Stimulated activated CD8-positive, alpha-beta memory T cell treated with anti-CD3 and anti-CD28 coated beads, Interleukin-7, amount 100 ng/mL, for 1 hour (primary cell): ENCODE measurements around the gene GRIK4.

Experiments
- DNase-seq, 2 donors: peaks; one replicate each; pipeline ENCODE4 v3.0.0-alpha.2; 2020; ENCODE audit warnings: low read depth in 2 of 2

GRIK4 gene

DNA sequence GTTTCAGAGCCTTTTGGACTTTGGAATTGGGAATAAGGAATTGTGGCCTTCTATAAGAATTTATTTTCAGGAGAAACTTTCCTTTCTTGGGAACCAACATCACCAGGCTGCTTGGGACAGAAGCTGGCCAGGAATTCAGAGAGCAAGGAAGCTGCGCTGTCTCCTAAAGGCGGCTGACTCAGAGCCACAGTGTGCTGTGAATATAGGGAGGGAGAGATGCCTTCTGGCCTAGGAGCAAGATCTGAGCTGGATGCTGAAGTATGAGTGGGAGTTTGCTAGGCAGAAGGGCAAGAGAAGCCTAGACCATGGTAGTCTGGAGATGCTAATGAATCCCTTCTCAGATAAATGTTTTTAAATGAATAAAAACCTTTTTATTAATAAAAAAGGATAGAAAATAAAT, 298.7 kb downstream of the GRIK4 start:
- no peak for DNase-seq

DNA sequence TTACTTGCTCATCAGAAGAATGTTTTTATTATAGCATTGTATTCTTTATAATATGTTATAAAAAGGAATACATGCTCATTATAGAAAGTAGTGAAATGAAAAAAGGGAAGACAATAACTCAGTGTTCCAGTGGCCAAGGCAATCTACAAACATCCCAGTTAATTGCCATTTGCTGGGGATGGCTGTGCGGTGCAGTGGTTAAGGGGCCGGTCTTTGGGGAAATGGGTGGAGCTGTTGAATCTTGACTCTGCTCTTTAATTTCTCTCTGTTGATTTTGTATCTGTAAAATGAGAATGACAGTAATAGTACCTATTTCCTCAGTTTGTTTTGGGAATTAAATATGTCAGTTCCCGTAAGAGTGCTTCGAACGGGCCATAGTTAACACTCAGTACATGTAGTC, 299.7 kb downstream of the GRIK4 start:
- no peak for DNase-seq

DNA sequence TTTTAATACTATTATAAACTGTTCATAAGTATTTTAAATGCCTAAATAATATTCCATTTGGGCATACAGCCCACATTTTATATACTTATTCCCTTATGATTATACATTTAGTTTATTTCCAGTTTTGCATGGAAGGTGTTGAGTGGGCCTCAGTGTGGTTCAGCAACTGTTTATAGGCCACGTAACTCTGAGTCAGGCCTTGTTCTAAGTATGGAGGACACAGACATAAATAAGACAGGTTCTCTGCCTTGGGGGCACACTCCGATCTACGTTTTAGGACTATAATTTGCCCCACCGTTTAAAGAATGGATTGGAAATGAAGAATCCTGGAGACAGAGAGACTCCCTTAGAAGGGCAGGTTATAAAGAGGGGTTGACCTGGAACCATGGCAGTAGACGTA, 300.2 kb downstream of the GRIK4 start:
- no peak for DNase-seq

DNA sequence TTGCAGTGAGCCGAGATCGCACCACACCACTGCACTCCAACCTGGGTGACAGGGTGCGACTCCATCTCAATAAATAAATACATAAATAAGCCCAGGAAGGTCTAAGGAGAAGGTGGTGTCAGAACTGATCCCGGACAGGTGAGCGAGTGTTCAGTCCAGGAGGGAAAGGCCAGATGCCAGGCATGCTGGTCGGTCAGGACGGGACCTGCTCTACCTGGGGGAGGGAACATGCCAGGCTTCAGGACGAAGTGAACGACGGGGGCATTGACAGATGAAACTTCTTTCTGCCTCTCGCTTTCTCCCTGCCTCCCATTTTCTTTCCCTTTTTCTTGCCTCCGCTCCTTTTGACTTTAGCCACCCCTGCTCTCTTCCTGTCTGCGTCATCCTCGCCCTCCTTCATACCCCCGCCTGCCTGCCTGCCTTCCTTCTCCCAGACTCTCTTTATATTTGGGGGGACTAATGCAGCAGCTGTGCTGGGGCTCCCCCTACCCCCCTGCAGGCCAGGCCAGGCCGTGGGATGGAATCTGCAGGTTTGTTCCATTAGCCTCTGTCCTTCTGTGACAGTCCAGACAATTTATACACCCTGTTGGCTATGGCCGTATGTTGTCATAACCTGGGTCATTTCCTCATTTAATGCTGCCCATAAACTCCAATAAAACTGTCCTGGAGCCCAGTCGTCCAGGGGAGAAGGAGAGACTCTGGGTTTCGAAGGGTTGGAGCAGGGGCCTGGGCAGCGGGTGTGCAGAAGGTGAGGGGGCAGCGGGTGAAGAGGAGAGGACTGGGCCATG, 303.2 kb downstream of the GRIK4 start:
- no peak for DNase-seq

DNA sequence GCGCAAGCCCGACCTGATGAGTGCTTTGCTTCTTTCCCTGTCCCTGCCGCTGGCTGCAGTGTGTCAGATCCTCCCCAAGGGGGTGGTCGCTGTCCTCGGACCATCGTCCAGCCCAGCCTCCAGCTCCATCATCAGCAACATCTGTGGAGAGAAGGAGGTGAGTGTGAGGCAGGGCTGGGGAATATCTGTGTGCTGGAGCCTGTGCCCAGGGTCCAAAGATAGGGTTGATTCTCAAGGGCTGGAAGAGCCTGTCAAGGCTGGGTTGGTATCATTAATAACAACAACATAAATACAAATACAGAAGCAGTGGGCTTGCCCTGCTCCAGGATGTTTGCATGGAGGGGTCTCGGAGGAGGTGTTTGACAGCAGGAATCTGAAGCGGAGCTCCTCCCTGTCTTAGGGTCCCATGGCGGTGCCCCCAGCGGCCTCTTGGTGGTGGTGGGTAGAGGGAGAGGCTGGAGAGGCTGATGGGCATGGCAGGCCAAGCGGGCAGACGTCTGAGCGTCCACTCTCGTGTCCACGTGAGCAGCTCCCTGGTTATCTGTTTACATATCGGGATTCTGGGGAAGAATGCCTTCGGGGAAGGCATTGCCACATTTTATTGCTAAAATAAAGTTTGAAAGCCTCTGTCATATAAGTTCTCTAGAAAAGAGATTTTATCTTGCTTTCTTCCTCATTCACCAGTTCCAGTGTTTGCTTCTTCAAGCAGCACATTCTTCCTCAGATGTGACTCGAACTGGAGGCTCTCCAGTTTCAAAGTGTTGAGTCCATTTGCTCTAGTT, 304.0 kb downstream of the GRIK4 start:
- no peak for DNase-seq

DNA sequence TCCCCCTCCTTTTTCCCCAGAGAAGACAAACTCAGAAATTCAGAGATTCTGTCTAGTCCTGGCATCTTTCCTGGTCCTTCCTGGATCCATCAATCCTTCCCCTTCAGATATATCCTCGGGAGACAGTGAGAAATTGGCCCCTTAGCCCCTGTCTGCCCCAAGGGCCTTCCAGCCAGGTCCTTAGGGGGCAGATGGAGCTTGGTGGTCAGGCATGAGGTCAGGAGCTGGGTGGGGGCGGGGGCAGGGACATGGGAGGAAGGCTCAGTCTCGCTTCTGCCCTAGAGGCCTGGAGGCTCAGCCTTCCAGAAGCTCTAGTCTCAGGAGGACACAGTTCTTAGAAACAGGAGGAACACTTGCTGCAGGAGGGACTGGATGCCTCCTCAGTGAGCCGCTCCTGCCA, 304.6 kb downstream of the GRIK4 start:
- DNase-seq, result no peak

DNA sequence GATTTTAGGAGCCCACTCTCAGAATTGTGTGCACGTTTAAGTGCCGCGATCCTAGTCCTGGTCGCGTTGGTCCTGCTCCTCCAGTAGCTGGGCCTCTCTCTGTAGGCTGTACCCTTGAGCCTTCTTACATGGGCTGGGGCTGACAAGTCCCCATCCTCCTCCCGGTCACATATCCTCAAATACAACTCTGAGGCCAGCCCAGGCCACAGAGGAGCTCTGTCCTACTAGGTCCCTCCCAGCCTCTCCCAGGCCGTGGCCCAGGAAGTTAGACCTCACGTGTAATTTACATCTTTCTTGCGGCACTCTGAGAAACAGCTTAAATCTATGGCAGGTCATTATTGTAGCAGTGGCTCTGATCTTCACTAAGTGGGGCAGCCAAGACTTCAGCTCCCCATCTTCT, 305.2 kb downstream of the GRIK4 start:
- no peak for DNase-seq

DNA sequence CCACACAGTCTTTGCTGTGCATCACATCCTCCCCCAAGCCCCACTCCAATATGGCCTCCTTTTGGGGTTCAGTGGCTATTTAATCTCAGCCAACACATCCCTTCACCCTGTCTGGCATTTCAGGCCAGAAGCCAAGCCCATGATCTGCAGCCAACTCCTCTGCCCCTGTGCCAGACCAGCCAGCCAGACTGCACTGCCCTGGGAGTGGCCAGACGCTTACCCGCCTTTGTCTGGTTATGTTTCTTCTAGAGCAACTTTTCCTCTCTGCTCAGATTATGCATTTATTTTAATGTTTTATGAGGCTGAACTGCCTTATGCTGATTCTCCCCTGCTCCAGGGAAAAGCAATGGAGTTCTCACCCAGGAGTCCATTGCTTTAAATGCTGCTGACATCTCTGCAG, 305.6 kb downstream of the GRIK4 start:
- DNase-seq, result no peak

DNA sequence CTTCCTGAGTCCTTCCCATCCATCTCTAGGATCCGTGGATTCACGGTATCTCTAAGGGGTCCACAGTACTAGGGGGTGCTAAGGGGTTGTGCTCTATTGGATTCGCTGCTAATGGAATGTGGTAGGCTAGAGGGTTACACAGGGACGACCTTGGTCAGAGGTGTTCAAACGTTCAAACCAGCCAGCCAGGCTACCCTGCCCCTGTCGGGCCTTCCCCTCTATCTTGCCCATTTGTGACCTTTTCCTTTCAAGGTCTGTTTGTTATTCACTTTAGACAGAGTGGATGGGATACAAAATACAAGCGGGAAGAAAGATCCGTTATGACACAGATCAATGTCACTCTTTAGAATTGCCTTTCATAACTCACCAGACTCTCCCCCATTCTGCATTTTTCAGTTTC, 306.5 kb downstream of the GRIK4 start:
- no peak for DNase-seq

DNA sequence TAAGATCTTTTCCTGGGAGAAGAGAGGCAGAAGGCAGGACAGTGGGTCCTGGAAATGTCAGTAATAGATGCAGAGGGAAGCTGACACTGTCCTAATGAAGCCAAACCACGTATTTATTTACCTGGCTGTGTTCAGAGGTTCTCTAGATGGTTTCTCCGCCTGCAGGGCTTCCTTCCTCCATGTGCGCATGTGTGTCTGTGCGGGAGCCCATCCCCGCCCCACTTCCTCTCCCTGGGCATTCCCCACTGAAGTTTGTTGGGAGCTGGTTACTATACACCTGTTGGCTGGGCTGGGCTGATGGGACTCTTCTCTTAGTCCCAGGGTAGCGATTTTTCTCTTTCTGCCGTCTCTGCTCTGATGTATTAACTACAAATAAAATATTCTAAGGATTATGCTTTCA, 307.5 kb downstream of the GRIK4 start:
- no peak for DNase-seq

DNA sequence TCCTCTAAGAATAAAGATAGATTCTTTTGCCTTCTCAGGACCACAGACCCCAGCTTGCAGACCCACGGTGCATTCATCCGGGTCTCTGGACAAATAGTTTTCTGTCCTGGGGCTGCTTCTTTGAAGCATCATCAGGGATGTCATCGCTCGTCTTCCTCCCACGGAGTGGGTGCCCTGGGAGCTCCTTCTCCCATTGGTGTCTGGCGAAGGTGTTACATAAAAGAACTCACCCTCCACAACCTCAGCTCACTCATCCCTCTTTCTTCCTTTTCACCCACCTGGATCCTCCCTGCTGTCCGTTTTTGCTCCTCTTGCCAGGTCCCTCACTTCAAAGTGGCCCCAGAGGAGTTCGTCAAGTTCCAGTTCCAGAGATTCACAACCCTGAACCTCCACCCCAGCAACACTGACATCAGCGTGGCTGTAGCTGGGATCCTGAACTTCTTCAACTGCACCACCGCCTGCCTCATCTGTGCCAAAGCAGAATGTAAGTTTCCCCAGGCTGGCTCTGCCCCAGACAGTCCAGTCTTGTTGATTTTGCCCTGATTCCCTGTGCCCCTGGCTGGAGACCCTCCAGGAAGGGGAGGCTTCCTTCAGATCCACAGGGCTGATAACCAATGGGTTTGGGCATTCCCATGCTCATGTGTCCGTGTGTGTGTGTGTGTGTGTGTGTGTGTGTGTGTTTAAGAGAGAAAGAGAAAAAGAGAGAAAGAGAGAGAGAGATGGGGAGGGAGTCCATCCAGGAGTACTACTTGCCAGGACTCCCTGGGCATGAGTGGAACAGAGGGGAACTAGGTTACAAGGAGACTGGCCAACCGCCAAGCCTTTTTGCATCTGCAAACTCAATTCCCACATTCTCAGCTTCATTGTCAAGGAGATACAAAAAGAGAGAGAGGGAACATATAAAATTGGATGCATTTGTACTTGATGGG, 308.2 kb downstream of the GRIK4 start:
- DNase-seq, result no peak

DNA sequence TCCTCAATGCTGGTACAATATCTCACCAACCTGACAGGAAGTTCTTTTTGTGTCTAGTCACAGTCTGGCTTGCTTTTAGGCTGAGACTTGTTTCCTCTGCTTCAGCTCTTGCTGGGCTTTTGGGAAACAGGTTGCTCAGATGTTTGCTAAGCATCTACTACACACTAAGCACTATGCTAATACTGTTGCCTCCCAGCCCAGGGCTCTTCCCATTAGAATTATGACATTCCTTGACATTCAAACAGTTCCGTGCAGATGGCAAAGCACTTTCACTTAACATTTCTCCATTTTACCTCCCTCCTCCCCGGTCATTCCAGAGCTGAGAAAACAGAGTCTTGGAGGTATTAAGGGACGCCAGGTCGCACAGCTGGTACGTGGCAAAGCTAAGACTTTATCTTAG, 311.6 kb downstream of the GRIK4 start:
- DNase-seq, result no peak

DNA sequence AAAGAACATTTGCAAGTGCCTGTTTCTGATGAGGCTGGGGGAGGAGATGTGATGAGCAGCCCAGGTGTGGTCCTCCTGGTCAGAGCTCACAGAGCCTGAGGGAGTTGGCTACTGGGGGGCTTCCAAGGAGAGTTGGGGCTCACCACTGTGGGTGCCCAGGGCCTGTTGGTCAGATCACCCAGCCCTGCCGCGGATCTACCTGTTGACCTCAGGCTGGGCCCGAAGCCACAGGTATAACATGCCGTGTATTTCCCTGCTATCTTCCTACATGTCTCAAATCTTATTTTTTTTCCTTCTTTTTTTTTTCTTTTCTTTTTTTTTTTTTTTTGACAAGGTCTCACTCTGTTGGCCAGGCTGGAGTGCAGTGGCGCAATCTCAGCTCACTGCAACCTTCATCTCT, 312.7 kb downstream of the GRIK4 start:
- no peak for DNase-seq

DNA sequence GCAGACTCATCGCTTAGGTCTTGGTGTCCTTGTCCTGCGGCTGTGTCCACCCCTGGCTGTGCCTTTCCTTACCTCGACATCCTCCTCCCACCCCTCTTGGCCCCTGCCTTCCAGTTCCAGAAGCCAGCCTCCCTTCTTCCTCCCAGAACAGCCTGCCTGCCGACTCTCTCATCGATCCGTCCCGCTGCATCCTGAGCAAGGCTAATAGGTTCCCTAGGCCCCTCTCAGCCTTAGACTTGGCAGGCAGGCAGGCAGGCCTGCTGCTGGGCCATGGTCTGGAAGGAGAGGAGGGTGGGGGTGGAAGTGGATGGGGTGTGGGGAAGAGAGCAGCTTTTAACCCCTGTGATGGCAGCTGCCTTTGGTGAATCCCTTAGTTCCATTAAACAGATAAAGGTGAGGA, 315.6 kb downstream of the GRIK4 start:
- DNase-seq, result no peak

DNA sequence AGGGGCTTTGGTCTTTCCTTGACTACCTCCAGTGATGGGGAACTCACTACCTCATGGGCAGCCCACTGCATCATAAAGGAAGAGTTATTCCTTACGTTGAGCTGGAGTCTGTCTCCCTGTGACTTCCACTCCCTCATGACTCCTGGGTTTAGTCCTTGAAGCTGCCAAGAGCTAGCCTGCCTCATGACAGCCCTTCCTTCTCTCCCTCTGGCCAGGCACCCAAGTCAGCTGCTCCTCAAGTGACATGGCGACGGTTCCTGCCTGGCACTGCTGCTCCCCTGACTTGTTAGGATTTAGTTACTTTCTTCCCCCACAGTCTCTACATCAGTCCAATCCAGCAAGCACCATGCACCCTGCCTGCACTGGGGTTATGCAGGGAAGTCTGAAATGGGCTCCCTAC, 316.3 kb downstream of the GRIK4 start:
- no peak for DNase-seq

DNA sequence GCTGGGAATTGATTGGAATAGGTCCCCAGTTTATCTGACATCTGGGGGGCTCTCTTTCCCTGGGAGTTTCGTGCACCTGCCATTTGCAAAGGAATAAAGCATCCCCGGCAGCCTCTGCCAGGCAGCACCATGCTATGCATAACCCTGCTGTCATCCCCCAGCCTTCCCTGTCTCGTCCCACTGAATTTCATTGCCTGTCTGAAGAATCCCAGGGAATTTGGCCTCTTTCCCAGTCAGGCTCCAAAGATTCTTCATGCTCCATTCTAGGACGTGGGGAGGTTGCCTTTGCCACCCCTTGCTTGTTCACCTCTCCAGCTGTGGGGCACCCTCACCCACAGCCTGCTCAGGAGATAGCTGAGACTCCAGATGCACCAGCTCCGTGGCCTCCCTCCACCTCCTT, 317.3 kb downstream of the GRIK4 start:
- DNase-seq, result no peak

DNA sequence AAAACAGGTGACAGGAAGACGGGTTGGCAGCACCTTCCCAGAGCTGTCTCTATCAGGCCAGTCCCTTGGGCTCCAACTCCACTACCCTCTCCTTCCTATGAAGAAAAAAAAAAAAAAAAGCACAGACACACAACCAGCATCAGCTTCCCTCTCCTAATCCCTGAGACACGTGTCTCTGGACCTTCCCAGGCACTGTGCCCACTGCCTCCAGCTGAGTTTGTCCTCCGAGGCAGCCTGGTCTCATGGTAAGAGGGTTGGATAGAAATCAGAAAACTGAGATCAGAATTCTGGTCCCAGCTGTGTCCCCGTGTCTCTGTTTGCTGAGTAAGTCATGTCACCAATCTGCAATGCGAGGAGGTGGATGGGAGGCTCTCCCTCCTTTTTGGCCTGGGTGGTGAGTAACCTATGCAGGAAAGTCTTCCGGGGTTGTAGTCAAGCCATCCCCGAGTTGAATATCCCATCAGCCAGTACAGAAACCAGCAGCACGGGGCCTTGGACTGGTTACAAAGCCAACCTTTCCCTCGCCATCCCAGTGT, 318.6 kb downstream of the GRIK4 start:
- no peak for DNase-seq

DNA sequence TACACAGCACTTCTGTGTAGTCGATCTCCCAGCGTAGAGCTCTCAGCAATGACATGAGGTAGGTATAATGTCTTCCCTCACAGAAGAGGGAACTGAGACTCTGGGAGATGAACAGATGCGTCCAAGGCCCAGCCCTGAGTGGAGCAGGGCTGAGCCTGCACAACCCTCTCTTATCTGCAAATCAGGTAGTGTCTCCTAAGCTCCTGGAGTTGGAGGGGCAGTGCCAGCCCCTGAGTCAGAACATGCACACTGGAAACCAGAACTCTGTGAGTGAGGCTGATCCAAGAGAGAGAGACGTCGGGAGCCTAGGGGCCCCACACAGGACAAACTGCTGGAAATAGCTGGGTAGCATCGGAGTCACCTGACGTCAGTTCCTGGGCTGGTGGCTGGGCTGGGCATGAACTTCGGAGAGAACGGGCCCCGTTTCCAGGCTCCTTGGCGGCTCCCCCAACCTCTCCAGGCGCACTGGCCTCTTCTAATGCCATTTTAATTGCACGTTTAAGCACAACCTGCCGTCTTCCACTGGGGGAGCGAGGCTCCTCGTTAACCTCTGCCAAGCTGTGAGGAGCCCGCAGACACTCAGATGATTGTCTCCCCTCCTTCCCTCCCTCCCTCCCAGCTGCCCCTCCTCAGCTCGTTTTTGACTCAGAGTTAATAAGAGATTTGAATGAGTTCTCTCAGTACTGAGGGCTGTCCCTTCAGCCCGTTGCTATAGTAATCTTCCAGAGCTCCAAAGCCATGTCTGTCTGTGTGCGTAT, 321.1 kb downstream of the GRIK4 start:
- DNase-seq, result no peak

DNA sequence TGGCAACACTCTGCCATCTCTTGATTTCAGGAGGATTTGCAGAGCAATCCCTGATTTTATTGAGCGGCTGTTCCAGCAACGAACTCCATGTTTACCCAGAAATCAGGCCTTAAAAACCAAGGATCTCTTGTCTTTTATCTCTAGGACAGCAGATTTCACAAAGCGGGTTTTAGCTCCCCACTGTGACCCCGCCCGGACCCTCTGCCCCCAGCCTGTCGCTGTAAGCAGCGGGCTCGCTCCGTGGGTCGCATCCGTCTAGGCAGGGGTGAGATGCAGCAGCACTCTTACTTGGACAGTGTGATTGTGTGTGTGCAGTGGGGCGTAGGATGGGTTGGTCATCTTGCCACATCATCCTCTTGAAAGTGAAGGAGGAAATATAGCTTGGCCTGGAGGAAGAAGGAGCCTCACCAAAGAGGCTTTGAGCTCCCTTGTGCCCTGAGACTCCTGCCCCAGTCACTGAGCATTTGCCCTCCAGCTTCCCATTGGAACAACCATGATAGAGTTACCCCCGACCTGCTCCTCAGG, 323.2 kb downstream of the GRIK4 start:
- DNase-seq, result no peak

DNA sequence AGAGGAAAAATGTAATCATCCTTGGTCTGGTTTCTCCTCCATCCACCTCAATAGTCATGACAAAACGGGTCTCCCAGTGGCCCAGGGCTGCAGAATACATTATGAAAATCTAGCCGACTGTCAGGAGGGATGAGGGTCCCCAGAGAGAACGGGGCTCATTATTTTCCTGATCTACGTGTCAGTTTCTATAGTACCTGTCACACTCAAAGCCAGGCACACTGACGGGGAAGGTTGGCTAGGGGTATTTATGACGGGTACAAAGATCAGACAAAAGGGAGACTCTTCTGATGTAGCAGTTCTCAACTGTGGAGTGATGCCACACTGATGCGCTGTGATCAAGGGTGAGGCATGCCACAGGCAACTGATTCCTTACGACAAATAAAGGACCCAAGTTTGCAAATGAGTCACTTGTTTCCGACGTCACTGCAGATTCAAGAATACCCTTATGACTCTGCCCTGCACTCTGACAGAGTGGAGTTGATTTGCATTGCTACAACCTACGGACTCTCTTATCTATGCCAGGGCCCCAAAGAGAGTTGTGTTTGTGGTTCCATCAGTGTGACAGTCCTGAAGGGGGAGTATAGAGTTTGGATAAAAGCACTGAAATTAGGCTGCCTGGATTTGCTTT, 324.2 kb downstream of the GRIK4 start:
- DNase-seq, result no peak

DNA sequence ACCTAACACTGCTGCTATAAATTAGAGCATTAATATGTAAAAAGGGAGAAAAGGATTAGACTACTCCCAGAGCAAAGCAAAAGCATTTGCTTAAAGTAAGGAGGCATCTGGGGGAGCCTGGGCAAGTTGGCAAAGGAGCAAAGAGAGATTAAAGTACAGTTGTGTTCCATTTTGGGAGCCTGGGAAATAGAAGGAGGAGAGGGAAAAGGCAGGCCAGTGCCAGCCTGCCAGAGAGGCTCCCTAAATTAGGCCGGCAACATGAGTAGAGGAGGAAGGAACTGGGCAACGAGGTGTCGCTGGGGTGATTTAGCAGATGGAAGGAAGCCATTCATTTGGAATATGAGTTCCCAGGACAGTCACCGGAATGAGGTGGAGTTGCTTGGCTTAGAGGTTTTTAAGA, 326.1 kb downstream of the GRIK4 start:
- no peak for DNase-seq
